ENCODE results near the gene KRTAP13-3. TPM values are rescaled to one million over a fixed set of nuclear protein-coding genes. Genes with fewer than 3 reads are reported as not detected.
A peak's percentile ranks its signal among the peaks of the same experiment; 100 is the strongest.

KRTAP13-3 gene
- total RNA-seq, 3 donors from 2014 or later: not detected

DNA sequence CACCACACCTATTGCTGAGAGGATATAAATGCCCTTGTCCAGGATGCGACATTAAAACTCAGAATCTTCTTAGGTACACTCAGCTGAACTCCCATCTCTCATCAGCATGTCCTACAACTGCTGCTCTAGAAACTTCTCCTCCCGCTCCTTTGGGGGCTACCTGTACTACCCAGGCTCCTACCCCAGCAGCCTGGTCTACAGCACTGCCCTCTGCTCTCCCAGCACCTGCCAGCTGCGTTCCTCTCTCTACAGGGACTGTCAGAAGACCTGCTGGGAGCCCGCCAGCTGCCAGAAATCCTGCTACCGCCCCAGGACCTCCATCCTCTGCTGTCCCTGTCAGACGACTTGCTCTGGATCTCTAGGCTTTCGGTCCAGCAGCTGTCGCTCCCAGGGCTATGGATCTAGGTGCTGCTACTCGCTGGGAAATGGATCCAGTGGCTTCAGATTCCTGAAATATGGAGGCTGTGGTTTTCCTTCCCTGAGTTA is 4.5 kb upstream of the KRTAP13-3 start, which contains the start of gene KRTAP13-4:
KRTAP13-4 (plus strand) TSS at position 51 of the 486 bp plus-strand sequence; CDS start at position 107, 56 bp downstream.
- TF ChIP-seq, protein P1, sequence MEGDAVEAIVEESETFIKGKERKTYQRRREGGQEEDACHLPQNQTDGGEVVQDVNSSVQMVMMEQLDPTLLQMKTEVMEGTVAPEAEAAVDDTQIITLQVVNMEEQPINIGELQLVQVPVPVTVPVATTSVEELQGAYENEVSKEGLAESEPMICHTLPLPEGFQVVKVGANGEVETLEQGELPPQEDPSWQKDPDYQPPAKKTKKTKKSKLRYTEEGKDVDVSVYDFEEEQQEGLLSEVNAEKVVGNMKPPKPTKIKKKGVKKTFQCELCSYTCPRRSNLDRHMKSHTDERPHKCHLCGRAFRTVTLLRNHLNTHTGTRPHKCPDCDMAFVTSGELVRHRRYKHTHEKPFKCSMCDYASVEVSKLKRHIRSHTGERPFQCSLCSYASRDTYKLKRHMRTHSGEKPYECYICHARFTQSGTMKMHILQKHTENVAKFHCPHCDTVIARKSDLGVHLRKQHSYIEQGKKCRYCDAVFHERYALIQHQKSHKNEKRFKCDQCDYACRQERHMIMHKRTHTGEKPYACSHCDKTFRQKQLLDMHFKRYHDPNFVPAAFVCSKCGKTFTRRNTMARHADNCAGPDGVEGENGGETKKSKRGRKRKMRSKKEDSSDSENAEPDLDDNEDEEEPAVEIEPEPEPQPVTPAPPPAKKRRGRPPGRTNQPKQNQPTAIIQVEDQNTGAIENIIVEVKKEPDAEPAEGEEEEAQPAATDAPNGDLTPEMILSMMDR (IDR thresholded peaks at IDR 0.05): no peak
- Histone ChIP-seq H3K4me1 (ENCODE audit: low read depth) (no peaks in the 10 kb centered on the region), H3K9me3 (no peaks in the 10 kb centered on the region), H3K36me3 (ENCODE audit: low read depth) (no peaks in the 10 kb centered on the region), H3K4me3 (no peak within 1 kb of the TSS)
- intact Hi-C loops (cut with DNase I, micrococcal nuclease): no loop called here
- DNase-seq (no peak), ATAC-seq (no peak)

DNA sequence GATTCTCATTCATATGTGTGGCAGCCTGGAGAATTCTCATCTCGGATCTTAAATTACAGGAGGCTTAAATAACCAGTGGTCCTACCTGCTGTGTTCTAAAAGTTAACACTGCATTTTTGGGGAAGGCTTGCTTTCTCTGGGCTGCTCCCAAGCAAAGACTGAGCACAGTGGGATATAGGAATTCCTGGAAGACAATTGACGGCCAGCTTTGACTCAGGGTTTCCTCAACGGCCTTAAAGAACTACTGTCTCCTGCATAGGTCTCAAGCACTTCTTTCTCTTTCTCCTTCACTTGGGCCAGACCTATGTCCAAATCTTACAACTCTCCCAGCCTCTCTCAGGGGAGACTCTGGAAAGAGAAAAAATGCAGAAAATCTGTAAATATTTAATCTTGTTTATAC is 1.0 kb upstream of the KRTAP13-3 start:
- DNase-seq: no peak
- H3K4me1 ChIP-seq (ENCODE audit: low read depth): no peaks in the 10 kb centered on the region
- TF ChIP-seq, protein P1 (IDR thresholded peaks at IDR 0.05): no peak
- no peak for ATAC-seq
- no peaks in the 10 kb centered on the region for H3K9me3 ChIP-seq
- no peak overlapping the region for H3K4me3 ChIP-seq
- intact Hi-C loops (cut with DNase I, micrococcal nuclease): no loop called here
- H3K36me3 ChIP-seq (ENCODE audit: low read depth): no peaks in the 10 kb centered on the region

DNA sequence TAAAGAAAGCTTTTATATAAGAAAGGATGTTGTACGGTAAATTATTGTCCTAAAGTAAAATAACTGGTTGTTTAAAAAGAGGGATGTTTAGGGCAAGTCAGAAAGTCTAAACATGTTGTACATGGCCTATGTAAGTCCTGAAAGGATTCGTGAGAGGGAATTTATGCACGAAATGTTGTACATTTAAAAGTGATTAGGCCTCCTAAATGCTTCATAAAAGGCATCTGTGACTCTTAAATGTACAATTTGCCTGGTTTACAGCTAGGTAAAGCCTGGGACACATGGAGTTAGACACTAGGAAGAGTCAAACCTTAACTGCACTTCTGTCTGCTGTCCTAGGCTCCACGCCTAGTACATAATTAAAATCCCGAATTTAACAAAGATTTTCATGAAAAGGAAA is 9.7 kb downstream of the KRTAP13-3 start:
- intact Hi-C loops (cut with DNase I, micrococcal nuclease): no loop called here
- no peaks in the 10 kb centered on the region for H3K36me3 ChIP-seq (ENCODE audit: low read depth)
- H3K9me3 ChIP-seq: peaks cover 4% of the 10 kb centered on the region
- no peaks in the 10 kb centered on the region for H3K4me1 ChIP-seq (ENCODE audit: low read depth)
- DNase-seq: no peak
- no peak overlapping the region for H3K4me3 ChIP-seq
- TF ChIP-seq, protein P1 (IDR thresholded peaks at IDR 0.05): no peak
- ATAC-seq: no peak

DNA sequence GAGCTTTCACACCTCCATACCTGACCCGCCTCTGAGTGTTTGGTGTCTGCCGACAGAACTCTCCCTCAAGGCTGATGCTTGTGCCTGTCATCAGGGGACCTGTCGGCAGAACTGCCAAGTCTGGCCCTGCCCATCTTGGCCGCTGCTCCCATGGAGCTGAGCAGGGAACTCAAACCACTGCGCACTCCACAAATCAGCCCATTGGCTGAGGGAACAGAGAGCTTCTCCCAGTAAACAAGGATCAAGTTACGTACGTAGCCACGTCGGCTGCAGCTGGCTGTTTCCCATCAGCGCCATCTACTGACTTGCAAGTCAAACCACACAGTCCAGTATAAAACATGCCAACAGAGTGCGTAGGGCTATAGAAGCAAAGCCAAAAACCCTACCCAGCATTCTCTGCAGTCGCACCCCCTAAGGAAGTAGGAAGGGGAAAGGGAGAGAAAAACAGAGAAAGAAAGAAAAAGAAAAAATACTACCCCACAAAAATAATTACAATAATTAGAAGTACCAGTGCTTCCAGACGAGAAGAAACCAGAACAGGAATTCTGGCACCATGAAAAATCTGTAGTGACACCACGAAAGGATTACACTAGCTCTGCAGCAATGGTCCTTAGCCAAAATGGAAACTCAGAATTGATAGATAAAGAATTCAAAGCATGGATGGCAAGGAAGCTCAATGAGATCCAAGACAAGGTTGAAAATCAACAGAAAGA is 16.8 kb downstream of the KRTAP13-3 start:
- TF ChIP-seq, protein P1 (IDR thresholded peaks at IDR 0.05): peak; percentile 13
- no peaks in the 10 kb centered on the region for H3K9me3 ChIP-seq
- intact Hi-C loops (cut with DNase I, micrococcal nuclease): no loop called here
- peak; percentile 100 for ATAC-seq
- H3K4me1 ChIP-seq (ENCODE audit: low read depth): no peaks in the 10 kb centered on the region
- no peaks in the 10 kb centered on the region for H3K36me3 ChIP-seq (ENCODE audit: low read depth)
- peak; percentile 43 to 57 (median 56) for DNase-seq
- no peak overlapping the region for H3K4me3 ChIP-seq

DNA sequence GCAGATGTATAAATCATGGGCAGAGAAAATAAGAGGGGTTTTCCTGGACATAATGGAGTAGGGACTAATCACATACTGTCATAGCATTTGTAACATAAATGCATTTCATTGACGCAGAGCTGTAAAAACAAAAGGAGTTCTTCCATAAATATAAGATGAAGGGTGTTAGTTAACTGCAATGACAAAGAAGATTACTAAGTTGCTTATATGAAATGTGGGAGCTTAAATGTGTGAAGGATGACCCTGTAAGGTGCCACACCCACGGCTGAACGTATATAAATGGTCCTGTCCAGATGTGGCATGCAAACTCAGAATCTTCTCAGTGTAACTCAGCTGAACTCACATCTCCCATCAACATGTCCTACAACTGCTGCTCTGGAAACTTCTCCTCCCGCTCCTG is 30.0 kb downstream of the KRTAP13-3 start, which contains the start of gene KRTAP13-1:
KRTAP13-1 (plus strand) TSS at position 301 of the 400 bp plus-strand sequence; CDS start at position 357, 56 bp downstream.
- no peak for DNase-seq
- ATAC-seq: no peak
- intact Hi-C loops (cut with DNase I, micrococcal nuclease): no loop called here
- Histone ChIP-seq H3K36me3 (ENCODE audit: low read depth) (no peaks in the 10 kb centered on the region), H3K4me1 (ENCODE audit: low read depth) (no peaks in the 10 kb centered on the region), H3K9me3 (no peaks in the 10 kb centered on the region), H3K4me3 (no peak within 1 kb of the TSS)
- TF ChIP-seq, protein P1 (IDR thresholded peaks at IDR 0.05): no peak
